A673 (cell line): ENCODE measurements around the gene C2CD3. TPM values are rescaled to one million over a fixed set of nuclear protein-coding genes. Genes with fewer than 3 reads are reported as not detected.

Source experiments
- BruUV-seq: library from RNA; stranded (reverse); fragments of 400-500 nt; replicated peaks from 2 replicates; lab custom pipeline; 2021; lab: Mats Ljungman, UMichigan
- CTCF ChIA-PET: fragments of 300-600 bp; sonication (Branson Sonifier 250); formaldehyde crosslinking; loops from one replicate; lab custom pipeline; 2022; ENCODE audit warnings: antibody characterized with exemption; lab: Charles Lee
- POLR2A ChIA-PET: fragments of 300-600 bp; sonication (Branson Sonifier 250); formaldehyde crosslinking; loops from one replicate; lab custom pipeline; 2022; ENCODE audit warnings: antibody characterized with exemption; ENCODE audit not compliant: low non-redundant PET; lab: Charles Lee
- DNase-seq: peaks from one replicate; pipeline ENCODE4 v3.0.0-alpha.2; 2015; ENCODE audit warnings: low spot score
- H3K27ac ChIP-seq: fragments of 200-600 bp; sonication (generic); 2 replicates; pipeline ENCODE4 v1.5.1; 2016; ENCODE audit warnings: mixed run types, low read depth, mild to moderate bottlenecking, mixed read lengths, antibody characterized with exemption, low read length; ENCODE audit not compliant: poor library complexity, severe bottlenecking
- H3K27me3 ChIP-seq: fragments of 200-600 bp; sonication (generic); replicated peaks from 2 replicates; pipeline ENCODE4 v1.6.1; 2017; ENCODE audit warnings: mixed run types, low read depth, mild to moderate bottlenecking, mixed read lengths, antibody characterized with exemption, low read length; ENCODE audit not compliant: insufficient read depth, poor library complexity
- H3K36me3 ChIP-seq: fragments of 200-600 bp; sonication (generic); 2 replicates; pipeline ENCODE4 v1.6.1; 2016; ENCODE audit warnings: mixed run types, mild to moderate bottlenecking, mixed read lengths, antibody characterized with exemption, low read length; ENCODE audit not compliant: insufficient read depth, poor library complexity, severe bottlenecking
- H3K4me1 ChIP-seq: fragments of 200-600 bp; sonication (generic); 2 replicates; pipeline ENCODE4 v1.6.1; 2017; ENCODE audit warnings: mixed run types, mild to moderate bottlenecking, mixed read lengths, antibody characterized with exemption, low read length; ENCODE audit not compliant: insufficient read depth, poor library complexity, severe bottlenecking
- H3K4me3 ChIP-seq: fragments of 200-600 bp; sonication (generic); 2 replicates; pipeline ENCODE4 v1.5.1; 2016; ENCODE audit warnings: low read depth, mixed run types, mild to moderate bottlenecking, mixed read lengths, low read length; ENCODE audit not compliant: poor library complexity, severe bottlenecking
- H3K9me3 ChIP-seq: fragments of 200-600 bp; sonication (generic); 2 replicates; pipeline ENCODE4 v1.6.1; 2016; ENCODE audit warnings: mixed run types, low read depth, mild to moderate bottlenecking, mixed read lengths, antibody characterized with exemption, low read length; ENCODE audit not compliant: poor library complexity, severe bottlenecking
- EZH2 ChIP-seq: fragments of 200-600 bp; sonication (generic); IDR thresholded peaks from 2 replicates; pipeline ENCODE4 v1.6.1; 2017; ENCODE audit warnings: borderline replicate concordance, low read depth, mild to moderate bottlenecking, mixed read lengths, antibody characterized with exemption, low read length; ENCODE audit not compliant: poor library complexity, severe bottlenecking
- intact Hi-C: fragments of 100-400 bp; cut with micrococcal nuclease; formaldehyde crosslinking; loops from one replicate; pipeline ENCODE4 v1.10.0; 2022; ENCODE audit not compliant: unreplicated experiment
- total RNA-seq: library from RNA; stranded (reverse); gene quantifications from 2 replicates; pipeline ENCODE4 v1.2.3, GENCODE V29; 2021
- TF ChIP-seq, protein P1 (sequence below): fragments of 300-800, 200-600 bp; sonication (generic); conservative IDR thresholded peaks from 2 replicates; pipeline ENCODE4 v1.5.1; 2017; ENCODE audit warnings: low read depth, mild to moderate bottlenecking, antibody characterized with exemption, low read length, moderate library complexity, mixed read lengths

C2CD3 gene
- total RNA-seq, 1 experiment from 2014 or later: 49.1 TPM

DNA sequence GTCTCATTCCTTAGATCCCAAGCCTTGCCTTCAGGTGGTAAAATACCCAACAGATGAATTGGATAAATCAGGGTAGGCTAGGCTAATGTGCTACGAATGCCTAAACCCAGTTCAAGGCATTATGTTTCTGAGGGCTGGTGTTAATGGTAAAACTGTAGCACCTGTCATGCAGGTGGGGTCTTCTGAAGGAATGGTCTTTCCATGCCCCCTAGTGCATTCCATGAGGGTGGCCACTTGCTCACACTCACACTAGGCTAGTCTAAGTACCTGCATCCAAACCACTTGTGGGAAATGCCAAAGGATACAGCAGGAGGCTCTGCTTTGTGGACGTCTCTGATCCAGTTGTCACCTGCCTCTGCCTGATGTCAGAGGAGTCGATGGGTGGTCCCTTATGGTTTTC lies 137.8 kb downstream of the C2CD3 start:
- Histone ChIP-seq H3K4me3 (no peak overlapping the region), H3K27me3 (no peaks in the 10 kb centered on the region), H3K27ac (no peak overlapping the region), H3K4me1 (no peaks in the 10 kb centered on the region), H3K9me3 (no peaks in the 10 kb centered on the region), H3K36me3 (peaks cover 28% of the 10 kb centered on the region)
- ChIA-PET POLR2A (no interaction called here), CTCF (no interaction called here)
- no TSS peak for BruUV-seq
- intact Hi-C loops: no loop called here
- no peak for TF ChIP-seq EZH2
- TF ChIP-seq, protein P1, sequence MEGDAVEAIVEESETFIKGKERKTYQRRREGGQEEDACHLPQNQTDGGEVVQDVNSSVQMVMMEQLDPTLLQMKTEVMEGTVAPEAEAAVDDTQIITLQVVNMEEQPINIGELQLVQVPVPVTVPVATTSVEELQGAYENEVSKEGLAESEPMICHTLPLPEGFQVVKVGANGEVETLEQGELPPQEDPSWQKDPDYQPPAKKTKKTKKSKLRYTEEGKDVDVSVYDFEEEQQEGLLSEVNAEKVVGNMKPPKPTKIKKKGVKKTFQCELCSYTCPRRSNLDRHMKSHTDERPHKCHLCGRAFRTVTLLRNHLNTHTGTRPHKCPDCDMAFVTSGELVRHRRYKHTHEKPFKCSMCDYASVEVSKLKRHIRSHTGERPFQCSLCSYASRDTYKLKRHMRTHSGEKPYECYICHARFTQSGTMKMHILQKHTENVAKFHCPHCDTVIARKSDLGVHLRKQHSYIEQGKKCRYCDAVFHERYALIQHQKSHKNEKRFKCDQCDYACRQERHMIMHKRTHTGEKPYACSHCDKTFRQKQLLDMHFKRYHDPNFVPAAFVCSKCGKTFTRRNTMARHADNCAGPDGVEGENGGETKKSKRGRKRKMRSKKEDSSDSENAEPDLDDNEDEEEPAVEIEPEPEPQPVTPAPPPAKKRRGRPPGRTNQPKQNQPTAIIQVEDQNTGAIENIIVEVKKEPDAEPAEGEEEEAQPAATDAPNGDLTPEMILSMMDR: no peak
- DNase-seq: no peak

DNA sequence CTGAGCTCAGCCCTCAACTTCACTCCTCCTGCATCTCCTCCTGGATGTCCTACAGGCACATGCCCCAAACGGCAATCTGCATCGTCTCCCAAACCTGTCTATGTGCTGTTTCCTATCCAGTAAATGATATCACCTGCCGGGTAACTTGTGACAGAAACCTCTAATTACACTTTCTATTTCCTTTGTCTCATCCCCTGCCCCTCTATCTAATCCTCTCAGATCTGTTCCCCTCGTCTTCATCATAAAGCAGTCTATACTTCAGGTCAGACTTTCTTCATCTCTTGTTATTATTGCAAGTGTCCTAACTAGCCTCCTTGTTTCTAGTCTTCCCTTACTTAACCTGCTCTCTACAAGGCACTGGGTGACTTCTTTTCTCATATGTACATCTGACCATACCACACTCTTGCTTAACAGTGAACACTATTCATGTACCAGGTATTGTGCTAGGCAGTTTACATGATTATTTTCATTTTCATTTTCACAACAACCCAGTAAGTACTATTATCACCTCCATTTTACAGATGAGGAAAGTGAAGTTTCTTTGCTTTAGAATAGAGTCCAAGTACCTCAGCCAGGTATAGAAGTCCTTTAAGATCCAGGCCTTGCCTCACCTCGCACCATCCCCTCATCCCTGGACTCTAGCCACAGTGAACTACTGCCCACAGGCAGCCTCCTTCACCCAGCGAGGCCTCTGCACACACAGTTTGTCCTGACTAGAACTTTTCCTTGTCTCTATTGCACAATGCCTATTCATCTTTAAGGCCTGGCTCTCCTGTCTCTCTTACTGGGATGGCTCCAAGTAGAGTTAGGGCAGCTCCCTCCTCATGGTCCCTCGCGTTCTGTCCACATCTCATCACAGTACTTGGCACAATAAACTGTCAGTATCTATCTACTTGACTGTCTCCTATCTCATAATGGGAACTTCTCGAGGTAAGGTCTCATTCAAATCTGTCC lies 139.8 kb downstream of the C2CD3 start:
- Histone ChIP-seq H3K36me3 (peaks cover 14% of the 10 kb centered on the region), H3K27ac (no peak overlapping the region), H3K4me1 (no peaks in the 10 kb centered on the region), H3K4me3 (no peak overlapping the region), H3K9me3 (no peaks in the 10 kb centered on the region), H3K27me3 (no peaks in the 10 kb centered on the region)
- TF ChIP-seq EZH2: no peak
- TF ChIP-seq, protein P1: no peak
- no TSS peak for BruUV-seq
- POLR2A ChIA-PET: no interaction called here
- CTCF ChIA-PET: no interaction called here
- no peak for DNase-seq
- intact Hi-C loops: no loop called here

GRCh38 chr11:74025467-74026166 lies 145.2 kb downstream of the C2CD3 start:
- intact Hi-C loops: no loop called here
- CTCF ChIA-PET: interaction anchor here (0.7 kb wide), 1 partner anchor 156 kb away, joined by 3 read pairs; no protein-coding TSS in a partner anchor
- DNase-seq: no peak

More at GRCh38 chr11:74025467-74026166, 145.2 kb downstream of the C2CD3 start:
- Histone ChIP-seq H3K4me1 (no peaks in the 10 kb centered on the region), H3K9me3 (no peaks in the 10 kb centered on the region), H3K27ac (no peak overlapping the region), H3K4me3 (no peak overlapping the region), H3K36me3 (no peaks in the 10 kb centered on the region), H3K27me3 (no peaks in the 10 kb centered on the region)
- TF ChIP-seq, protein P1: no peak
- POLR2A ChIA-PET: no interaction called here
- no TSS peak for BruUV-seq
